B cell (primary cell): ENCODE measurements around the gene OAT. TPM values are rescaled to one million over a fixed set of nuclear protein-coding genes. Genes with fewer than 3 reads are reported as not detected.

ENCODE experiments used
- ATAC-seq: fragments of 200-7000 bp; cut with Tn5 transposase; one replicate; pipeline ENCODE4 v1.10.0; 2021; ENCODE audit warnings: low read depth, mild to moderate bottlenecking, moderate number of reproducible peaks, moderate library complexity
- CTCF ChIA-PET: fragments of 350-600 bp; sonication (Branson Sonifier 250); formaldehyde crosslinking; loops from one replicate; lab custom pipeline; 2021; ENCODE audit warnings: antibody characterized with exemption, inconsistent platforms; lab: Charles Lee
- POLR2A ChIA-PET: fragments of 350-600 bp; sonication (Branson Sonifier 250); formaldehyde crosslinking; loops from one replicate; lab custom pipeline; 2021; ENCODE audit warnings: antibody characterized with exemption; lab: Charles Lee
- DNase-seq: peaks from one replicate; pipeline ENCODE4 v3.0.0; 2013
- H2AFZ ChIP-seq: 2 replicates; pipeline ENCODE4 v1.6.1; 2012; ENCODE audit warnings: mild to moderate bottlenecking, low read depth, low read length; ENCODE audit not compliant: insufficient read depth, poor library complexity, severe bottlenecking
- H3K27ac ChIP-seq, 2 donors: 1 replicate in 1 of 2; 2 replicates in 1 of 2; pipeline ENCODE4 v1.5.1; 2012 to 2013; ENCODE audit warnings: low read length in 2 of 2, mild to moderate bottlenecking in 2 of 2, moderate library complexity in 1 of 2
- H3K27me3 ChIP-seq, 4 experiments: fragments of 200-600 bp in 1 of 4; sonication (generic) in 1 of 4; replicated peaks in 1 of 4; 1 replicate in 2 of 4; 2 replicates in 2 of 4; pipeline versions ENCODE4 v1.6.1 to v1.7.0; 2013 to 2016; ENCODE audit warnings: low read length in 3 of 4, mild to moderate bottlenecking in 2 of 4, mixed read lengths in 1 of 4, moderate library complexity in 1 of 4; ENCODE audit not compliant: insufficient read depth in 4 of 4, control insufficient read depth in 3 of 4; ENCODE audit errors: control extremely low read depth in 1 of 4
- H3K36me3 ChIP-seq, 2 experiments: replicated peaks in 1 of 2; 1 replicate in 1 of 2; 2 replicates in 1 of 2; pipeline versions ENCODE4 v1.6.1 to v1.7.1; 2013; ENCODE audit warnings: low read length in 1 of 2; ENCODE audit not compliant: insufficient read depth in 2 of 2, control insufficient read depth in 1 of 2; ENCODE audit errors: control extremely low read depth in 1 of 2, extremely low read depth in 1 of 2
- H3K4me1 ChIP-seq, 2 donors: fragments of 200-600 bp in 1 of 2; sonication (generic) in 1 of 2; 1 replicate in 1 of 2; 2 replicates in 1 of 2; pipeline versions ENCODE4 v1.5.1 to v1.6.1; 2013 to 2017; ENCODE audit warnings: low read length in 2 of 2; ENCODE audit not compliant: control insufficient read depth in 2 of 2, insufficient read depth in 2 of 2
- H3K4me2 ChIP-seq: replicated peaks from 2 replicates; pipeline ENCODE3; 2012; ENCODE audit warnings: mild to moderate bottlenecking, low read depth, low read length; ENCODE audit not compliant: poor library complexity, severe bottlenecking
- H3K4me3 ChIP-seq, 5 experiments: fragments of 200-600 bp in 1 of 5; sonication (generic) in 1 of 5; 1 replicate in 3 of 5; 2 replicates in 2 of 5; pipeline versions ENCODE4 v1.5.1 to v1.7.0; 2011 to 2016; ENCODE audit warnings: low read length in 4 of 5, mild to moderate bottlenecking in 4 of 5, low read depth in 2 of 5, control low read depth in 1 of 5, moderate library complexity in 1 of 5; ENCODE audit not compliant: insufficient read depth in 1 of 5; ENCODE audit errors: control extremely low read depth in 1 of 5, extremely low read depth in 1 of 5
- H3K79me2 ChIP-seq: fragments of 200-600 bp; sonication (generic); one replicate; pipeline ENCODE4 v1.6.0; 2016; ENCODE audit warnings: low read length; ENCODE audit not compliant: control insufficient read depth, insufficient read depth
- H3K9ac ChIP-seq: fragments of 200-600 bp; sonication (generic); 2 replicates; pipeline ENCODE4 v1.6.1; 2017; ENCODE audit warnings: mild to moderate bottlenecking, low read length, moderate library complexity
- H3K9me3 ChIP-seq, 3 donors: one replicate each; pipeline versions ENCODE4 v1.6.1 to v1.7.1; 2013; ENCODE audit warnings: low read length in 2 of 3; ENCODE audit not compliant: control insufficient read depth in 2 of 3, insufficient read depth in 1 of 3; ENCODE audit errors: control extremely low read depth in 1 of 3
- H4K20me1 ChIP-seq: 2 replicates; pipeline ENCODE4 v1.6.0; 2012; ENCODE audit warnings: mild to moderate bottlenecking, low read length; ENCODE audit not compliant: insufficient read depth, control insufficient read depth, poor library complexity, severe bottlenecking
- H3K27ac Mint-ChIP-seq: one replicate; pipeline ENCODE4 v1.8.0; 2021; ENCODE audit warnings: mixed read lengths
- H3K27me3 Mint-ChIP-seq: one replicate; pipeline ENCODE4 v1.8.0; 2021; ENCODE audit warnings: mixed read lengths
- H3K4me1 Mint-ChIP-seq: one replicate; pipeline ENCODE4 v1.8.0; 2021; ENCODE audit warnings: mixed read lengths
- H3K4me3 Mint-ChIP-seq: one replicate; pipeline ENCODE4 v1.8.0; 2021; ENCODE audit warnings: mixed read lengths
- H3K9me3 Mint-ChIP-seq: one replicate; pipeline ENCODE4 v1.8.0; 2022; ENCODE audit warnings: mixed read lengths; ENCODE audit not compliant: insufficient read depth
- EZH2 ChIP-seq: IDR thresholded peaks from 2 replicates; pipeline ENCODE4 v1.6.1; 2012; ENCODE audit warnings: borderline replicate concordance, low read depth, mild to moderate bottlenecking, moderate library complexity, low read length; ENCODE audit not compliant: insufficient read depth, poor library complexity, severe bottlenecking
- WGBS: methylation state at CpG from one replicate; pipeline ENCODE4 v1.1.5; 2013; ENCODE audit warnings: missing lambda C conversion rate; ENCODE audit not compliant: insufficient coverage; 5-methylcytosine and 5-hydroxymethylcytosine counted together
- intact Hi-C: fragments of 100-400 bp; cut with micrococcal nuclease; formaldehyde crosslinking; loops from one replicate; pipeline ENCODE4 v1.10.0; 2022
- polyA plus RNA-seq: library from polyadenylated mRNA; depleted of rRNA; stranded (reverse); fragments of >200 nt; gene quantifications from 2 replicates; pipeline ENCODE4 v1.2.3, GENCODE V29; 2012
- total RNA-seq, 2 donors: library from RNA; stranded (reverse); fragments of 120-200 nt in 1 of 2; gene quantifications; 1 replicate in 1 of 2; 2 replicates in 1 of 2; pipeline versions ENCODE4 v1.2.3 to v1.2.4, GENCODE V29; 2013 to 2022
- TF ChIP-seq, protein P1 (sequence below): fragments of 200-600 bp; IDR thresholded peaks from one replicate; pipeline ENCODE4 v1.8.0; 2022; ENCODE audit warnings: antibody characterized with exemption, mild to moderate bottlenecking

The OAT gene
- total and polyA plus RNA-seq, 2 donors (not counting 1 experiment from before 2014, with no cell fraction given): 13.9 to 20.1 TPM

DNA sequence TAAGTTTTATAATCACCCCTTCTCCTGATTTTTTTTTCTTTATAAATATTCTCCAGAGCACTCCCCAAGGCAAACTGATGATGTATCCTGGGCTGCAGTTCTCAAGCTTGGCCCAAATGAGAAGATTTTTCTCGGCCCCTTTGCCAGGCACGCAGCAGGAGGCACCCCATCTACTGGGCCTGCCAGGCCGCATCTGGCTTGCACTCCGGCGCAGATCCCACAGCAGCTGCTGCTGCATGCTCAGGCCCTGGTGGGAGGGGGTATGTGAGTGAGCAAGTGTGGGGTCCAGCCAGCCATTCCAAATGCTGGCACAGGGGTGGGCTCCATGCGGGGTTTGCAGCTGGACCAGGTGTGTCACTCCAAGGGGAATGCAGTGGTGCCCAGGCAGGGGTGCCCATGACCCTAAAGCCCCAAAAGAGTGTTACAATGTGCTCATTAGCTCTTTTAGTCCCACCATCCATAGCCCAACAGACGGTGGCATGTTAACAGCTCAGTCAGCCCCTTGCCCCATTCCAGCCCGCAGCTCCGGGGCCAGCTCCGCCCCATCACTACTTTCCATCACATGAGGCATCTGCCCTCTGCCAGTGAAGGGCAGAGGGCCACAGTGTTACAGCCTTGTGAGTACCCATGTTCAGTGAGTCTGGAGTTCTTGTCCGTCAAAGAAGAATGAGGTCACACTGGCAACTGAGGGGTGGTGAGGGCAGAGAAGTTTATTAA is 25.9 kb downstream of the OAT start:
- peaks cover 7% of the 10 kb centered on the region for H3K9me3 Mint-ChIP-seq
- Histone ChIP-seq H3K27ac (no peak overlapping the region), H2AFZ (no peak overlapping the region), H3K79me2 (no peaks in the 10 kb centered on the region), H3K9me3 (peaks cover 0 to 7% (median 4%) of the 10 kb centered on the region in 3 donors), H3K9ac (no peak overlapping the region), H3K27me3 (peaks cover 0 to 3% (median 0%) of the 10 kb centered on the region in 4 experiments), H3K4me1 (peaks cover 4 to 13% of the 10 kb centered on the region in 2 donors), H3K4me3 (no peak overlapping the region), H3K36me3 (peaks cover 0 to under 1% of the 10 kb centered on the region in 2 experiments), H3K4me2 (no peak overlapping the region), H4K20me1 (no peaks in the 10 kb centered on the region)
- peaks cover 5% of the 10 kb centered on the region for H3K4me1 Mint-ChIP-seq
- CTCF ChIA-PET: interaction anchor here (1.4 to 12.0 kb wide), 2 partner anchors 11 to 396 kb away, joined by 4 to 365 read pairs; no protein-coding TSS in a partner anchor
- no peaks in the 10 kb centered on the region for H3K27me3 Mint-ChIP-seq
- intact Hi-C loops: no loop called here
- DNase-seq (no peak), ATAC-seq (no peak)
- H3K4me3 Mint-ChIP-seq: no peak overlapping the region
- POLR2A ChIA-PET: no interaction called here
- TF ChIP-seq EZH2: no peak
- TF ChIP-seq, protein P1, sequence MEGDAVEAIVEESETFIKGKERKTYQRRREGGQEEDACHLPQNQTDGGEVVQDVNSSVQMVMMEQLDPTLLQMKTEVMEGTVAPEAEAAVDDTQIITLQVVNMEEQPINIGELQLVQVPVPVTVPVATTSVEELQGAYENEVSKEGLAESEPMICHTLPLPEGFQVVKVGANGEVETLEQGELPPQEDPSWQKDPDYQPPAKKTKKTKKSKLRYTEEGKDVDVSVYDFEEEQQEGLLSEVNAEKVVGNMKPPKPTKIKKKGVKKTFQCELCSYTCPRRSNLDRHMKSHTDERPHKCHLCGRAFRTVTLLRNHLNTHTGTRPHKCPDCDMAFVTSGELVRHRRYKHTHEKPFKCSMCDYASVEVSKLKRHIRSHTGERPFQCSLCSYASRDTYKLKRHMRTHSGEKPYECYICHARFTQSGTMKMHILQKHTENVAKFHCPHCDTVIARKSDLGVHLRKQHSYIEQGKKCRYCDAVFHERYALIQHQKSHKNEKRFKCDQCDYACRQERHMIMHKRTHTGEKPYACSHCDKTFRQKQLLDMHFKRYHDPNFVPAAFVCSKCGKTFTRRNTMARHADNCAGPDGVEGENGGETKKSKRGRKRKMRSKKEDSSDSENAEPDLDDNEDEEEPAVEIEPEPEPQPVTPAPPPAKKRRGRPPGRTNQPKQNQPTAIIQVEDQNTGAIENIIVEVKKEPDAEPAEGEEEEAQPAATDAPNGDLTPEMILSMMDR: no peak
- no peak overlapping the region for H3K27ac Mint-ChIP-seq
- 96% methylated on average over 11 of the region's 11 CpGs for WGBS
